ENCODE data around the gene RXRB.

GRCh38 chr6:33191383-33192104 lies 8.9 kb downstream of the RXRB start:
- TF ChIP-seq POLR2A (IDR thresholded peaks at IDR 0.05; ENCODE audit: low read length) (no peak), GATA1 (IDR thresholded peaks at IDR 0.05; ENCODE audit: low read depth, low read length) (no peak)
